Measurements from ENCODE around the gene SMIM32. TPM values are rescaled to one million over a fixed set of nuclear protein-coding genes. Genes with fewer than 3 reads are reported as not detected.

SMIM32 gene
- total and polyA plus RNA-seq, 2 of the 13 experiments (the other 11 are each of a cell fraction or from before 2014, with no cell fraction given): 0.15 to 0.20 TPM

- TF ChIP-seq AKNA (CRISPR knock-in tag; IDR thresholded peaks at IDR 0.05; ENCODE audit: borderline replicate concordance) (no peak), ATRX (CRISPR knock-in tag; IDR thresholded peaks at IDR 0.05; ENCODE audit: borderline replicate concordance) (no peak), ZBTB43 (CRISPR knock-in tag; conservative IDR thresholded peaks at IDR 0.05) (no peak), ZBTB1 (CRISPR knock-in tag; IDR thresholded peaks at IDR 0.05; ENCODE audit: borderline replicate concordance) (no peak)
- POLR2A ChIA-PET: interaction anchor here (1.4 kb wide), 1 partner anchor 22 kb away, joined by 3 read pairs; no protein-coding TSS in a partner anchor
- intact Hi-C loops (cut with micrococcal nuclease; ENCODE audit: unreplicated experiment) (no loop called here), in situ Hi-C loops (cut with HindIII; ENCODE audit: extremely low pct_ligation_motif_present, low pct_unique_long_range_greater_than_20kb) (no loop called here)
- peaks cover 5% of the 10 kb centered on the region; the same call in 1 of the 2 replicates for H3K4me1 ChIP-seq (ENCODE audit: insufficient read depth, low read length)
- ATAC-seq (no peak), DNase-seq (ENCODE audit: low spot score) (no peak), FAIRE-seq (no peak)
- no peak overlapping the region for H2AFZ ChIP-seq (ENCODE audit: low read length)
- no TSS peak for BruUV-seq (replicated peaks)
- peaks cover 18 to 58% of the 10 kb centered on the region in 2 experiments for H3K36me3 ChIP-seq (replicated peaks in 1 of 2; ENCODE audit: control insufficient read depth in 1 of 2, insufficient read depth in 2 of 2, low read length in 2 of 2)
- no peak overlapping the region for H3K4me2 ChIP-seq (ENCODE audit: low read depth, low read length)
- no peaks in the 10 kb centered on the region for H3K27me3 ChIP-seq (ENCODE audit: control insufficient read depth in 1 of 2, insufficient read depth in 2 of 2, low read length in 2 of 2)
- no peaks in the 10 kb centered on the region for H3K9me3 ChIP-seq (ENCODE audit: low read length)
- no peak overlapping the region for H3K4me3 ChIP-seq (replicated peaks in 1 of 3; ENCODE audit: insufficient read depth in 1 of 3, low read depth in 2 of 3, low read length in 3 of 3)
- no peak overlapping the region for H3K27ac ChIP-seq (ENCODE audit: extremely low read length, insufficient read depth, low read length)
- CTCF ChIA-PET (ENCODE audit: low intra/inter-chr PET ratio, low total read pairs): no interaction called here
- 100% methylated on average over 1 of the region's 1 CpG for WGBS (ENCODE audit: low lambda C conversion rate)
- peaks cover 7% of the 10 kb centered on the region for H4K20me1 ChIP-seq (ENCODE audit: insufficient read depth, low read length)
- no peak overlapping the region for H3K9ac ChIP-seq (ENCODE audit: insufficient read depth, low read depth, low read length)
- peaks cover 67% of the 10 kb centered on the region for H3K79me2 ChIP-seq (ENCODE audit: insufficient read depth, low read length)
Observed at GRCh38 chr5:136155761-136156160, 37.2 kb downstream of the SMIM32 start.
